Measurements from ENCODE around the gene SLC8A3.
A peak's percentile ranks its signal among the peaks of the same experiment; 100 is the strongest.

The SLC8A3 gene

GRCh38 chr14:70097576-70098249 lies 91.0 kb downstream of the SLC8A3 start:
- in situ Hi-C loops (cut with HindIII; ENCODE audit: low pct_unique_long_range_greater_than_20kb, low sequenced_read_pairs), result no loop called here
- no peak for DNase-seq (ENCODE audit: low read depth in 1 of 2, low spot score in 1 of 2)
- TF ChIP-seq JUND (IDR thresholded peaks at IDR 0.05; ENCODE audit: low read depth), result no peak

GRCh38 chr14:70096866-70097265 lies 91.9 kb downstream of the SLC8A3 start:
- TF ChIP-seq JUND (IDR thresholded peaks at IDR 0.05; ENCODE audit: low read depth), result no peak
- in situ Hi-C loops (cut with HindIII; ENCODE audit: low pct_unique_long_range_greater_than_20kb, low sequenced_read_pairs), result no loop called here
- peak; percentile 26 to 44 for DNase-seq (ENCODE audit: low read depth in 1 of 2, low spot score in 1 of 2)

GRCh38 chr14:70094631-70095030 lies 94.1 kb downstream of the SLC8A3 start:
- DNase-seq (ENCODE audit: low read depth in 1 of 2, low spot score in 1 of 2), result no peak
- in situ Hi-C loops (cut with HindIII; ENCODE audit: low pct_unique_long_range_greater_than_20kb, low sequenced_read_pairs), result no loop called here
- TF ChIP-seq JUND (IDR thresholded peaks at IDR 0.05; ENCODE audit: low read depth), result no peak

- TF ChIP-seq JUND (IDR thresholded peaks at IDR 0.05; ENCODE audit: low read depth), result no peak
- no peak for DNase-seq (ENCODE audit: low read depth in 1 of 2, low spot score in 1 of 2)
- in situ Hi-C loops (cut with HindIII; ENCODE audit: low pct_unique_long_range_greater_than_20kb, low sequenced_read_pairs), result no loop called here
Measured at GRCh38 chr14:70094106-70094505, 94.6 kb downstream of the SLC8A3 start.

GRCh38 chr14:70093156-70093555 lies 95.6 kb downstream of the SLC8A3 start:
- in situ Hi-C loops (cut with HindIII; ENCODE audit: low pct_unique_long_range_greater_than_20kb, low sequenced_read_pairs), result no loop called here
- DNase-seq (ENCODE audit: low read depth in 1 of 2, low spot score in 1 of 2), result no peak
- no peak for TF ChIP-seq JUND (IDR thresholded peaks at IDR 0.05; ENCODE audit: low read depth)

DNA sequence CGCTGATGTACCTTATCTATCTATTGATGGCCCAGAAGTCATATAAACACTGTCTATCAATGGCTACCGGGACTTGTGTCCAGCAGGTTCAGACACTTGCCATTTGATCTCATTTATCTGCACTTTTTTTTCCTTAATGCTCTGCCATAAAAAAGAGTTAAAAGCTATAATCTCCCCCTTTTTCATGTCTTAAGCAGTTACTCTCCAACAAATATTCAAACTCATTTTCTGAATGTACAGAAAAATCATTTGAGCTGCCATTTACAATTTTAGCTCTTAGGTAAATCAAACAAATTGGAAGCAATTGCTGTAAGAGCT lies 101.4 kb downstream of the SLC8A3 start:
- DNase-seq (ENCODE audit: low read depth in 1 of 2, low spot score in 1 of 2), result no peak
- no peak for TF ChIP-seq JUND (IDR thresholded peaks at IDR 0.05; ENCODE audit: low read depth)
- in situ Hi-C loops (cut with HindIII; ENCODE audit: low pct_unique_long_range_greater_than_20kb, low sequenced_read_pairs), result no loop called here

GRCh38 chr14:70086685-70087379 lies 101.9 kb downstream of the SLC8A3 start:
- DNase-seq (ENCODE audit: low read depth in 1 of 2, low spot score in 1 of 2), result peak; percentile 39 to 66
- no peak for TF ChIP-seq JUND (IDR thresholded peaks at IDR 0.05; ENCODE audit: low read depth)
- in situ Hi-C loops (cut with HindIII; ENCODE audit: low pct_unique_long_range_greater_than_20kb, low sequenced_read_pairs), result no loop called here

DNA sequence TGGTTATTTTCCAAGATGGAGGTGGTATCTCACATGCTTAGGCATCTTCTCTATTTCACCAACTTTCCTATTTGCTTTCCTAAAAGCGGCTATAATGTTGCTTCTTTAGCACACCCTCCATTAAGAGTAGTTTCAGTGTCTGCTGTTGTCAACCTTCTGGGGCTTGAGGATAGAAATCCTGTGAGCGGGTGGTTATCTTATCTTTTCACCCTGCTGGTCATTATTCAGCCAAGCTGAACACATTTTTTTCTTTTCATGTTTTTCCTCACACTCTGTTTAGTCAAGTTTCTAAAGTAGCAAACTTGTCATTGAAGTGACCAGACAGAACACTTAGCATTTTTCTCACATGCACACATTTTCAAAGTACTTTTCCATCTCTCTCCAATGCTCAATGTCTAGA lies 104.5 kb downstream of the SLC8A3 start:
- no peak for TF ChIP-seq JUND (IDR thresholded peaks at IDR 0.05; ENCODE audit: low read depth)
- in situ Hi-C loops (cut with HindIII; ENCODE audit: low pct_unique_long_range_greater_than_20kb, low sequenced_read_pairs), result no loop called here
- DNase-seq (ENCODE audit: low read depth in 1 of 2, low spot score in 1 of 2), result no peak

DNA sequence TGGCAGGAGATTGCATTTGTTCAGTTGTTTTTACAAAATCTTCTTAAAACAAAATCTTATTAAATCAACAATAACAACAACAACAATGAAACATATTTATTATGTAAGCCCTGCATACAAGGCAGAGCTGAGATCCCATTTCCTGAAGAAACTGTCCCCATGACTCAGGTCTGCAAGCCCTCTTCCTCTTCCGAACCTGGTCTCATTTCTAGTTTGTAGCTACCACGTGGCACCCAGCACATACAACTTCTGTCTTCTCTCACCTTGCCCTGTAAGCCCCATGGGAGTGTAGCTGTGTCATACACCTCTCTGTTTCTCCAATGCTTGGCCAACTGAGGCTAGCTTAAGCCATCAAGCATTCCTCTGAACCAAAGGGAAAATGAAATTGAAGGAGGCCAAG lies 106.4 kb downstream of the SLC8A3 start:
- in situ Hi-C loops (cut with HindIII; ENCODE audit: low pct_unique_long_range_greater_than_20kb, low sequenced_read_pairs), result no loop called here
- no peak for DNase-seq (ENCODE audit: low read depth in 1 of 2, low spot score in 1 of 2)
- TF ChIP-seq JUND (IDR thresholded peaks at IDR 0.05; ENCODE audit: low read depth), result no peak

GRCh38 chr14:70080076-70080475 lies 108.7 kb downstream of the SLC8A3 start:
- TF ChIP-seq JUND (IDR thresholded peaks at IDR 0.05; ENCODE audit: low read depth), result no peak
- in situ Hi-C loops (cut with HindIII; ENCODE audit: low pct_unique_long_range_greater_than_20kb, low sequenced_read_pairs), result no loop called here
- no peak for DNase-seq (ENCODE audit: low read depth in 1 of 2, low spot score in 1 of 2)

- in situ Hi-C loops (cut with HindIII; ENCODE audit: low pct_unique_long_range_greater_than_20kb, low sequenced_read_pairs), result no loop called here
- no peak for DNase-seq (ENCODE audit: low read depth in 1 of 2, low spot score in 1 of 2)
- TF ChIP-seq JUND (IDR thresholded peaks at IDR 0.05; ENCODE audit: low read depth), result no peak
Measured at GRCh38 chr14:70078329-70078728, 110.4 kb downstream of the SLC8A3 start.

- TF ChIP-seq JUND (IDR thresholded peaks at IDR 0.05; ENCODE audit: low read depth), result no peak
- no peak for DNase-seq (ENCODE audit: low read depth in 1 of 2, low spot score in 1 of 2)
- in situ Hi-C loops (cut with HindIII; ENCODE audit: low pct_unique_long_range_greater_than_20kb, low sequenced_read_pairs), result no loop called here
Measured at GRCh38 chr14:70077720-70078119, 111.0 kb downstream of the SLC8A3 start.

DNA sequence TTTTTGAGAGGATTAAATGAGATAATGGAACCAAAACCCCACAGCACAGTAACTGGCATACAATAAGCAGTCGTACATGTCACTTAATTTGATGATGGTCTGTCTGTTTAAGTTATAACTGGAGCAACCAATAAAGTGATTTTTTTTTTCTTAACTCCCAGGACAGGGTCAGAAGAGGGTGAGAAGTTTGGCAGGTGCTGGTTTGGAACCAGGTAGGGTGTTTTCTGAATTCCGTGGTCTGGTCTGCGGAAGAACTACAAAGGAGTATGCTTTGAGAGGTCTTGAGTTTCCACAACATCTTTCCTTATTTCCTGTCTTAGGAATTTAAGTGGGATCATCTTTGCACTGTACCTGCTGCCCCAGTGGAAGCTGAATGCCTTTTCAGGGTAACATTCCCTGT lies 111.7 kb downstream of the SLC8A3 start:
- no peak for DNase-seq (ENCODE audit: low read depth in 1 of 2, low spot score in 1 of 2)
- in situ Hi-C loops (cut with HindIII; ENCODE audit: low pct_unique_long_range_greater_than_20kb, low sequenced_read_pairs), result no loop called here
- TF ChIP-seq JUND (IDR thresholded peaks at IDR 0.05; ENCODE audit: low read depth), result no peak
